Endothelial cell of umbilical vein (primary cell): ENCODE results near the gene LCAT. TPM values are rescaled to one million over a fixed set of nuclear protein-coding genes. Genes with fewer than 3 reads are reported as not detected.
A peak's percentile ranks its signal among the peaks of the same experiment; 100 is the strongest.

ENCODE experiments used
- BruUV-seq: library from RNA; stranded (reverse); fragments of 400-500 nt; replicated peaks from 2 replicates; lab custom pipeline; 2021; lab: Mats Ljungman, UMichigan
- CTCF ChIA-PET: fragments of 300-600, 350-600 bp; sonication (Branson Sonifier 250); formaldehyde crosslinking; loops from one replicate; lab custom pipeline; 2021; ENCODE audit warnings: antibody characterized with exemption, inconsistent platforms; lab: Charles Lee
- POLR2A ChIA-PET: fragments of 300-600, 350-600 bp; sonication (Branson Sonifier 250); formaldehyde crosslinking; loops from one replicate; lab custom pipeline; 2021; ENCODE audit warnings: antibody characterized with exemption, inconsistent platforms; lab: Charles Lee
- DNase-seq: peaks from one replicate; pipeline ENCODE4 v3.0.0-alpha.2; 2011; ENCODE audit warnings: low read depth, low spot score
- FAIRE-seq: peaks from 2 replicates; lab custom pipeline; 2011; peaks lifted over from hg19 to GRCh38; lab: Jason Lieb, UNC
- H2AFZ ChIP-seq: 2 replicates; pipeline ENCODE4 v1.6.0; 2012; ENCODE audit warnings: low read depth, low read length, control low read depth, inconsistent platforms
- H3K27ac ChIP-seq: 2 replicates; pipeline ENCODE4 v1.5.1; 2011; ENCODE audit warnings: low read depth, mild to moderate bottlenecking, control low read depth, low read length, moderate library complexity; ENCODE audit not compliant: insufficient read depth
- H3K27me3 ChIP-seq, 2 experiments: 2 replicates each; pipeline versions ENCODE4 v1.6.0 to v1.6.1; 2011; ENCODE audit warnings: low read length in 2 of 2, mixed read lengths in 1 of 2; ENCODE audit not compliant: control insufficient read depth in 2 of 2, insufficient read depth in 2 of 2
- H3K36me3 ChIP-seq, 2 experiments: 2 replicates in 1 of 2; 3 replicates in 1 of 2; pipeline ENCODE4 v1.5.1; 2011; ENCODE audit warnings: low read length in 2 of 2, mild to moderate bottlenecking in 1 of 2, moderate library complexity in 1 of 2; ENCODE audit not compliant: control insufficient read depth in 2 of 2, insufficient read depth in 2 of 2; ENCODE audit errors: extremely low read depth in 1 of 2
- H3K4me1 ChIP-seq: 3 replicates; pipeline ENCODE4 v1.5.1; 2011; ENCODE audit warnings: mild to moderate bottlenecking, low read length; ENCODE audit not compliant: control insufficient read depth, insufficient read depth; ENCODE audit errors: extremely low read depth
- H3K4me2 ChIP-seq: 2 replicates; pipeline ENCODE4 v1.6.1; 2011; ENCODE audit warnings: low read length, control low read depth, mixed read lengths; ENCODE audit not compliant: insufficient read depth
- H3K4me3 ChIP-seq, 3 experiments: fragments of 200-600 bp in 1 of 3; sonication (generic), shearing (Covaris generic) in 1 of 3; replicated peaks in 1 of 3; 2 replicates each; pipeline ENCODE4 v1.5.1; 2011 to 2016; ENCODE audit warnings: control low read depth in 3 of 3, low read length in 3 of 3, mild to moderate bottlenecking in 2 of 3, inconsistent platforms in 1 of 3, low read depth in 1 of 3, moderate library complexity in 1 of 3; ENCODE audit not compliant: insufficient read depth in 1 of 3
- H3K79me2 ChIP-seq: 2 replicates; pipeline ENCODE4 v1.6.0; 2012; ENCODE audit warnings: low read length, inconsistent platforms; ENCODE audit not compliant: control insufficient read depth, insufficient read depth
- H3K9ac ChIP-seq: replicated peaks from 2 replicates; pipeline ENCODE3; 2011; ENCODE audit warnings: low read length, control low read depth; ENCODE audit not compliant: insufficient read depth; ENCODE audit errors: extremely low read depth
- H3K9me1 ChIP-seq: replicated peaks from 3 replicates; pipeline ENCODE4 v1.6.0; 2011; ENCODE audit warnings: mild to moderate bottlenecking, low read length; ENCODE audit not compliant: control insufficient read depth, insufficient read depth; ENCODE audit errors: extremely low read depth
- H3K9me3 ChIP-seq: replicated peaks from 2 replicates; pipeline ENCODE4 v1.5.1; 2012; ENCODE audit warnings: low read length, inconsistent platforms; ENCODE audit not compliant: control insufficient read depth, insufficient read depth
- H4K20me1 ChIP-seq: replicated peaks from 2 replicates; pipeline ENCODE3; 2011; ENCODE audit warnings: mild to moderate bottlenecking, low read length; ENCODE audit not compliant: control insufficient read depth, insufficient read depth; ENCODE audit errors: extremely low read depth
- CTCF ChIP-seq, 2 donors: IDR thresholded peaks; 1 replicate in 1 of 2; 2 replicates in 1 of 2; pipeline ENCODE4 v1.5.1; 2011; ENCODE audit warnings: low read length in 2 of 2, mild to moderate bottlenecking in 2 of 2, moderate library complexity in 2 of 2, control low read depth in 1 of 2, inconsistent platforms in 1 of 2, low read depth in 1 of 2; ENCODE audit not compliant: insufficient read depth in 1 of 2; ENCODE audit errors: extremely low read depth in 1 of 2
- EZH2 ChIP-seq: IDR thresholded peaks from 2 replicates; pipeline ENCODE4 v1.6.1; 2012; ENCODE audit warnings: borderline replicate concordance, low read depth, mild to moderate bottlenecking, moderate library complexity, low read length, inconsistent platforms; ENCODE audit not compliant: severe bottlenecking
- FOS ChIP-seq: IDR thresholded peaks from 2 replicates; pipeline ENCODE4 v1.6.1; 2011; ENCODE audit warnings: mild to moderate bottlenecking, low read length, moderate library complexity, borderline replicate concordance; ENCODE audit not compliant: insufficient read depth
- GATA2 ChIP-seq: IDR thresholded peaks from 2 replicates; pipeline ENCODE4 v1.7.0; 2011; ENCODE audit warnings: low read depth, mild to moderate bottlenecking, moderate library complexity, mixed read lengths, low read length; ENCODE audit not compliant: insufficient read length, insufficient read depth
- JUN ChIP-seq: IDR thresholded peaks from 2 replicates; pipeline ENCODE4 v1.6.1; 2011; ENCODE audit warnings: borderline replicate concordance, low read depth; ENCODE audit not compliant: insufficient read length, insufficient read depth
- MYC ChIP-seq: IDR thresholded peaks from one replicate; pipeline ENCODE4 v1.6.1; 2011; ENCODE audit warnings: mild to moderate bottlenecking, low read depth, low read length
- POLR2A ChIP-seq: IDR thresholded peaks from 2 replicates; pipeline ENCODE4 v1.6.1; 2012; ENCODE audit warnings: low read depth, mild to moderate bottlenecking, control low read depth, low read length
- POLR2AphosphoS5 ChIP-seq: IDR thresholded peaks from 2 replicates; pipeline ENCODE4 v1.6.1; 2012; ENCODE audit warnings: low read depth, mild to moderate bottlenecking, control low read depth, low read length, moderate library complexity; ENCODE audit not compliant: insufficient read depth
- dilution Hi-C: fragments of 300-500 bp; cut with MboI; formaldehyde crosslinking; loops from one replicate; pipeline ENCODE4 v1.15.0; 2019; ENCODE audit warnings: low sequenced_read_pairs; ENCODE audit not compliant: extremely low pct_ligation_motif_present
- intact Hi-C: fragments of 100-400 bp; cut with micrococcal nuclease; formaldehyde crosslinking; loops from one replicate; pipeline ENCODE4 v1.10.0; 2022
- polyA plus RNA-seq, 4 experiments: library from polyadenylated mRNA; depleted of rRNA in 3 of 4; stranded (reverse) in 3 of 4; unstranded in 1 of 4; fragments of >200 nt; gene quantifications; 2 replicates each; pipeline versions ENCODE4 v1.2.1 to v1.2.3, GENCODE V29; 2011 to 2012; ENCODE audit warnings: missing spikeins in 1 of 4
- total RNA-seq: library from RNA; stranded (reverse); gene quantifications from 2 replicates; pipeline ENCODE4 v1.2.3, GENCODE V29; 2021
- TF ChIP-seq, protein P1 (sequence below): IDR thresholded peaks from 2 replicates; pipeline ENCODE4 v1.6.1; 2011; ENCODE audit not compliant: insufficient read depth, insufficient read length

The LCAT gene
- total and polyA plus RNA-seq, 2 donors (not counting 3 experiments of a cell fraction or from before 2014, with no cell fraction given) = 22.6 to 46.1 TPM

DNA sequence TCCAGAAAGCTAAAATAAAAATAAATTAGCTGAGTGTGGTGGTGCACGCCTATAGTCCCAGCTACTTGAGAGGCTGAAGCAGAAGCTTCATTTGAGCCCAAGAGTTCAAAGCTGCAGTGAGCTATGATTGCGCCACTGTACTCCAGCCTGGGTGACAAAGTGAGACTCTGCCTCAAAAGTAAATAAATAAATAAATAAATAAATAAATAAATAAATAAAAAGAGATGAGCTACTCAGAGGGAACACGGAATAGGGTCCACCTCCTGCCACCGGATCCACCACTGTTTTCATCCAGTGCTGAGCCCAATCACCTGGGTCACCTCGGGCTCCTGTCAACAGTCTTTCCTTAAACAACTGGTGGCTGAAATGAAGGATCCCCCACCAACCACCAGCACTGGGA, 43.0 kb upstream of the LCAT start:
- DNase-seq = no peak
- Histone ChIP-seq H3K9ac (no peak overlapping the region), H3K4me1 (peaks cover 17% of the 10 kb centered on the region), H3K4me3 (no peak overlapping the region), H3K27ac (no peak overlapping the region), H3K79me2 (no peaks in the 10 kb centered on the region), H3K9me1 (no peaks in the 10 kb centered on the region), H2AFZ (peak overlapping the region; percentile 82), H3K9me3 (no peaks in the 10 kb centered on the region), H4K20me1 (no peaks in the 10 kb centered on the region), H3K27me3 (no peaks in the 10 kb centered on the region), H3K36me3 (no peaks in the 10 kb centered on the region), H3K4me2 (no peak overlapping the region)
- dilution Hi-C loops (no loop called here), intact Hi-C loops (no loop called here)
- FAIRE-seq = no peak
- POLR2A ChIA-PET = no interaction called here
- CTCF ChIA-PET = interaction anchor here (0.8 to 4.9 kb wide), 3 partner anchors 9 to 54 kb away, joined by 4 to 23 read pairs (median 4); no protein-coding TSS in a partner anchor
- TF ChIP-seq POLR2A (no peak), EZH2 (no peak), POLR2AphosphoS5 (no peak), JUN (no peak), GATA2 (no peak), MYC (no peak), CTCF (IDR thresholded peaks at IDR 0.05; ENCODE audit: extremely low read depth in 1 of 2, insufficient read depth in 1 of 2, low read depth in 1 of 2, low read length in 2 of 2) (no peak), FOS (no peak)
- TF ChIP-seq, protein P1, sequence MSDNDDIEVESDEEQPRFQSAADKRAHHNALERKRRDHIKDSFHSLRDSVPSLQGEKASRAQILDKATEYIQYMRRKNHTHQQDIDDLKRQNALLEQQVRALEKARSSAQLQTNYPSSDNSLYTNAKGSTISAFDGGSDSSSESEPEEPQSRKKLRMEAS = no peak
- no TSS peak for BruUV-seq
